ENCODE measurements around the gene C17orf107.
"Not testable (repeated sequence)": the region's sequence is repeated elsewhere in the genome, so short reads cannot be mapped to it uniquely, and the experiment has no call there.

Gene C17orf107

DNA sequence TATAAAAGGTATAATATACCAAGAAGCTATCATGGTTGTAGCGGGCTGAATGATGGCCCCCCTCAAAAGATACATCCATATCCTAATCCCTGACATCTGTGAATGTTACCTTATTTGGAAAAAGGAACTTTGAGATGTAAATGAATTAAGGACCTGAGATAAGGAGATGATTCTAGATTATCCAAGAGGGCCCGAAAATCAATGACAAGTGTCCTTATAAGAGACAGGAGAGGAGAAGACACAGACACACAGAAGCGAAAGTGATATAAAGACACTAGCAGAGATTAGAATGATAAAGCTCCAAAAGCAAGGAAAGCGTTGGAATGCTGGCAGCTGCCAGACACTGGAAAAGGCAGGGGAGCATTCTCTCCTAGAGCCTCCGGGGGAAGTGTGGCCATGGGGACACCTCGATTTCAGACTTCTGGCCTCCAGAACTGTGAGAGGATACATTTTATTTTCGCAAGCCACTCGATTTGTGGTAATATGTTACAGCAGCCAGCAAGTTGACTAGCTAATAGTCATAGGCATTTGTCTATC, 20.2 kb downstream of the C17orf107 start:
- no peak overlapping the region for H4K91ac ChIP-seq (ENCODE audit: low read depth, low read length, poor library complexity)
- no peak overlapping the region for H4K8ac ChIP-seq (ENCODE audit: low read depth, low read length)
- H3K18ac ChIP-seq (ENCODE audit: low read length), result no peak overlapping the region
- H2BK120ac ChIP-seq (ENCODE audit: low read depth, low read length), result no peak overlapping the region
- WGBS, 2 donors (ENCODE audit: extremely low coverage in 2 of 2, insufficient read length in 2 of 2, insufficient replicate concordance in 1 of 2), result no CpG with 5 or more reads among the region's 8 CpGs
- no peak overlapping the region for H3K14ac ChIP-seq (ENCODE audit: low read length)
- H3K9ac ChIP-seq (ENCODE audit: low read depth, low read length, poor library complexity), result no peak overlapping the region
- no peak overlapping the region for H3K23ac ChIP-seq (ENCODE audit: low read depth, low read length, poor library complexity)
- H3K4me3 ChIP-seq (ENCODE audit: low read length in 2 of 2), result no peak overlapping the region
- no peak for DNase-seq (ENCODE audit: low spot score)
- no peak overlapping the region for H2BK12ac ChIP-seq (ENCODE audit: low read length)
- no peaks in the 10 kb centered on the region for H3K36me3 ChIP-seq (replicated peaks in 1 of 2; ENCODE audit: control insufficient read depth in 2 of 2, insufficient read depth in 2 of 2, low read length in 2 of 2)
- H3K9me3 ChIP-seq (replicated peaks in 1 of 2; ENCODE audit: control insufficient read depth in 2 of 2, insufficient read depth in 1 of 2, low read depth in 1 of 2, low read length in 2 of 2), result no peaks in the 10 kb centered on the region
- no peak overlapping the region for H2BK15ac ChIP-seq (ENCODE audit: low read length)
- no peak overlapping the region for H2AK5ac ChIP-seq (ENCODE audit: low read depth, low read length)
- peak overlapping the region; percentile 52 for H2AFZ ChIP-seq (ENCODE audit: low read length)
- no peak overlapping the region for H2BK5ac ChIP-seq (ENCODE audit: low read length)
- no peak overlapping the region for H3K27ac ChIP-seq (replicated peaks; ENCODE audit: low read length)
- no peak overlapping the region for H3K4ac ChIP-seq (ENCODE audit: low read length)
- H3K27me3 ChIP-seq (ENCODE audit: control insufficient read depth in 3 of 3, insufficient read depth in 3 of 3, low read depth in 1 of 3, low read length in 3 of 3), result no peaks in the 10 kb centered on the region
- H3K4me2 ChIP-seq (ENCODE audit: insufficient read depth, low read length, poor library complexity, severe bottlenecking), result no peak overlapping the region
- no peaks in the 10 kb centered on the region for H3K4me1 ChIP-seq (ENCODE audit: control insufficient read depth in 2 of 2, insufficient read depth in 1 of 2, low read depth in 1 of 2, low read length in 2 of 2)
- H3K79me1 ChIP-seq (ENCODE audit: low read depth, low read length), result no peaks in the 10 kb centered on the region

DNA sequence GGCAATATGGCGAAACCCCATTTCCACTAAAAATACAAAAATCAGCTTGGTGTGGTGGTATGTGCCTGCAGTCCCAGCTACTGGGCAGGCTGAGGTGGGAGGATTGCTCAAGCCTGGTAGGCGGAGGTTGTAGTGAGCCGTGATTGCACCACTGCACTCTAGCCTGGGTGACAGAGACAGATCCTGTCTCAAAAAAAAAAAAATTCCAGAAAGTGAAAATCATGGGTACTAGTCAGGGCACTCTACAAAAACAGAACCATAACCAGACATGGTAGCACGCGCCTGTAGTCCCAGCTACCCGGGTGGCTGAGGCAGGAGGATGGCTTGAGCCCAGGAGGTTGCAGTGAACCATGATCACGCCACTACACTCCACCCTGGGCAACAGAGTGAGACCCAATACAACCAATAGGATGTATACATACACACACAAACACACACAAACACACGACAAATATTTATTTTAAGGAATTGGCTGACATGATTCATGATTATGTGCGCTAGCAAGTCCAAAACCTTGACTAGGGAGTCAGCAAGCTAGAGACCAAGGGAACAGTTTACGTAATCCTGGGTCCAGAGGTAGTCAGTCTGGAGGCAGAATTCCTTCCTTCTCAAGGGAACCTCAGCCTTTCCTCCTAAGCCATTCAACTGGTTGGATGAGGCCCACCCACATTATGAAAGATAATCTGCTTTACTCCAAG, 21.2 kb downstream of the C17orf107 start:
- no peak for DNase-seq (ENCODE audit: low spot score)
- Histone ChIP-seq H3K4me3 (ENCODE audit: low read length in 2 of 2) (no peak overlapping the region), H3K4me1 (ENCODE audit: control insufficient read depth in 2 of 2, insufficient read depth in 1 of 2, low read depth in 1 of 2, low read length in 2 of 2) (no peaks in the 10 kb centered on the region)

DNA sequence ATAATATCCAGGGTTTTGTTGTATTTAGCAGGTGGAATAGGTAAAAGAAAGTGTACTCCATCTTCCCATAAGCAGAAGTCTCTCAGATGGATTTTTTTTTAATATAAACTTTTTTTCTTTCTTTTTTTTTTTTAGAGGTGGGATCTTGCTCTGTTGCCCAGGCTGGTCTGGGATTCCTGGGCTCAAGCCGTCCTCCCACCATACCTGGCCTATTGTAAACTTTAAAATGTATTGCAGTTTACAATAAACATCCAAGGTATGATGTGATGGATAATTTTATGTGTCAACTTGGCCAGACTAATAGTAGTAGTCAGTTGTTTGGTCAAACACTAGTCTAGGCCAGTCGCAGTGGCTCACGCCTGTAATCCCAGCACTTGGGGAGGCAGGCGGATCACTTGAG, 22.0 kb downstream of the C17orf107 start:
- no peak for DNase-seq (ENCODE audit: low spot score)
- H3K27me3 ChIP-seq (ENCODE audit: control insufficient read depth in 3 of 3, insufficient read depth in 3 of 3, low read depth in 1 of 3, low read length in 3 of 3), result no peaks in the 10 kb centered on the region
- no peak overlapping the region for H3K23ac ChIP-seq (ENCODE audit: low read depth, low read length, poor library complexity)
- no peak overlapping the region for H3K18ac ChIP-seq (ENCODE audit: low read length)
- H4K8ac ChIP-seq (ENCODE audit: low read depth, low read length), result no peak overlapping the region
- no peaks in the 10 kb centered on the region for H3K79me1 ChIP-seq (ENCODE audit: low read depth, low read length)
- H2AFZ ChIP-seq (ENCODE audit: low read length), result no peak overlapping the region
- no peak overlapping the region for H2AK5ac ChIP-seq (ENCODE audit: low read depth, low read length)
- no peak overlapping the region for H3K4me2 ChIP-seq (ENCODE audit: insufficient read depth, low read length, poor library complexity, severe bottlenecking)
- H3K14ac ChIP-seq (ENCODE audit: low read length), result no peak overlapping the region
- no peaks in the 10 kb centered on the region for H3K9me3 ChIP-seq (replicated peaks in 1 of 2; ENCODE audit: control insufficient read depth in 2 of 2, insufficient read depth in 1 of 2, low read depth in 1 of 2, low read length in 2 of 2)
- H2BK12ac ChIP-seq (ENCODE audit: low read length), result no peak overlapping the region
- H2BK120ac ChIP-seq (ENCODE audit: low read depth, low read length), result no peak overlapping the region
- no peak overlapping the region for H2BK5ac ChIP-seq (ENCODE audit: low read length)
- no peak overlapping the region for H3K27ac ChIP-seq (replicated peaks; ENCODE audit: low read length)
- no CpG with 5 or more reads among the region's 4 CpGs for WGBS, 2 donors (ENCODE audit: extremely low coverage in 2 of 2, insufficient read length in 2 of 2, insufficient replicate concordance in 1 of 2)
- H3K36me3 ChIP-seq (replicated peaks in 1 of 2; ENCODE audit: control insufficient read depth in 2 of 2, insufficient read depth in 2 of 2, low read length in 2 of 2), result no peaks in the 10 kb centered on the region
- no peak overlapping the region for H3K9ac ChIP-seq (ENCODE audit: low read depth, low read length, poor library complexity)
- no peak overlapping the region for H3K4ac ChIP-seq (ENCODE audit: low read length)
- H3K4me3 ChIP-seq (ENCODE audit: low read length in 2 of 2), result no peak overlapping the region
- H3K4me1 ChIP-seq (ENCODE audit: control insufficient read depth in 2 of 2, insufficient read depth in 1 of 2, low read depth in 1 of 2, low read length in 2 of 2), result no peaks in the 10 kb centered on the region
- no peak overlapping the region for H2BK15ac ChIP-seq (ENCODE audit: low read length)
- no peak overlapping the region for H4K91ac ChIP-seq (ENCODE audit: low read depth, low read length, poor library complexity)

More for the DNA sequence above, 21.2 kb downstream of the C17orf107 start:
- no peak overlapping the region for H3K18ac ChIP-seq (ENCODE audit: low read length)
- H2AK5ac ChIP-seq (ENCODE audit: low read depth, low read length), result no peak overlapping the region
- no peak overlapping the region for H2BK15ac ChIP-seq (ENCODE audit: low read length)
- no peak overlapping the region for H3K4ac ChIP-seq (ENCODE audit: low read length)
- H3K36me3 ChIP-seq (replicated peaks in 1 of 2; ENCODE audit: control insufficient read depth in 2 of 2, insufficient read depth in 2 of 2, low read length in 2 of 2), result no peaks in the 10 kb centered on the region
- H3K27ac ChIP-seq (replicated peaks; ENCODE audit: low read length), result no peak overlapping the region
- no peak overlapping the region for H2AFZ ChIP-seq (ENCODE audit: low read length)
- H3K27me3 ChIP-seq (ENCODE audit: control insufficient read depth in 3 of 3, insufficient read depth in 3 of 3, low read depth in 1 of 3, low read length in 3 of 3), result no peaks in the 10 kb centered on the region
- H3K9me3 ChIP-seq (replicated peaks in 1 of 2; ENCODE audit: control insufficient read depth in 2 of 2, insufficient read depth in 1 of 2, low read depth in 1 of 2, low read length in 2 of 2), result no peaks in the 10 kb centered on the region
- WGBS, 2 donors (ENCODE audit: extremely low coverage in 2 of 2, insufficient read length in 2 of 2, insufficient replicate concordance in 1 of 2), result no CpG with 5 or more reads among the region's 10 CpGs
- H3K23ac ChIP-seq (ENCODE audit: low read depth, low read length, poor library complexity), result no peak overlapping the region
- no peak overlapping the region for H2BK120ac ChIP-seq (ENCODE audit: low read depth, low read length)
- H3K14ac ChIP-seq (ENCODE audit: low read length), result no peak overlapping the region
- no peak overlapping the region for H4K91ac ChIP-seq (ENCODE audit: low read depth, low read length, poor library complexity)
- no peak overlapping the region for H3K4me2 ChIP-seq (ENCODE audit: insufficient read depth, low read length, poor library complexity, severe bottlenecking)
- no peak overlapping the region for H2BK5ac ChIP-seq (ENCODE audit: low read length)
- H2BK12ac ChIP-seq (ENCODE audit: low read length), result no peak overlapping the region
- no peak overlapping the region for H4K8ac ChIP-seq (ENCODE audit: low read depth, low read length)
- H3K9ac ChIP-seq (ENCODE audit: low read depth, low read length, poor library complexity), result no peak overlapping the region
- H3K79me1 ChIP-seq (ENCODE audit: low read depth, low read length), result no peaks in the 10 kb centered on the region

DNA sequence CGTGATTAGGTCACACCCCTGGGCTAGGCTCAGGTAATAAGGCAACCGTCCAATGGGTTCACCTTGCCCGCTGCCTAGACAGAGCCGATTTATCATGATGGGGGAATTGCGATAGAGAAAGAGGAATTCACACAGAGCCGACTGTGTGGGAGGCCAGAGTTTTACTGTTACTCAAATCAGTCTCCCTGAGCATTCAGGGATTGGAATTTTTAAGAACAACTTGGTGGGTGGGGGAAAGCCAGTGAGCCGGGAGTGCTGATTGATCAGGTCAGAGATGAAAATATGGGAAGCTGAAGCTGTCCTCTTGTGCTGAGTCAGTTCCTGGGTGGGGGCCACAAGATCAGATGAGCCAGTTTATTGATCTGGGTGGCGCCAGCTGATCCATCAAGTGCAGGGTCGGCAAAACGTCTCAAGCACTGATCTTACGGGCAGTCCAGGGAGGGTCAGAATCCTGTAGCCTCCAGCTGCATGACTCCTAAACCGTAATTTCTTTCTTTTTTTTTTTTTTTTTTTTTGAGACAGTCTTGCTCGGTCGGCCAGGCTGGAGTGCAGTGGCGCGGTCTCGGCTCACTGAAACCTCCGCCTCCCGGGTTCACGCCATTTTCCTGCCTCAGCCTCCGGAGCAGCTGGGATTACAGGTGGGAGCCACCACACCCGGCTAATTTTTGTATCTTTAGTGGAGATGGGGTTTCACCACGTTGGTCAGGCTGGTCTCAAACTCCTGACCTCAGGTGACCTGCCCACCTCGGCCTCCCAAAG, 27.4 kb downstream of the C17orf107 start:
- H2BK120ac ChIP-seq (ENCODE audit: low read depth, low read length); H3K9me3 ChIP-seq (replicated peaks in 1 of 2; ENCODE audit: control insufficient read depth in 2 of 2, insufficient read depth in 1 of 2, low read depth in 1 of 2, low read length in 2 of 2); H2BK5ac ChIP-seq (ENCODE audit: low read length); H3K4me3 ChIP-seq (ENCODE audit: low read length in 2 of 2); H3K27ac ChIP-seq (replicated peaks; ENCODE audit: low read length); H4K8ac ChIP-seq (ENCODE audit: low read depth, low read length); H3K27me3 ChIP-seq (ENCODE audit: control insufficient read depth in 3 of 3, insufficient read depth in 3 of 3, low read depth in 1 of 3, low read length in 3 of 3); H2BK15ac ChIP-seq (ENCODE audit: low read length); H3K23ac ChIP-seq (ENCODE audit: low read depth, low read length, poor library complexity); H3K79me1 ChIP-seq (ENCODE audit: low read depth, low read length); H3K36me3 ChIP-seq (replicated peaks in 1 of 2; ENCODE audit: control insufficient read depth in 2 of 2, insufficient read depth in 2 of 2, low read length in 2 of 2); H3K9ac ChIP-seq (ENCODE audit: low read depth, low read length, poor library complexity); H3K4me1 ChIP-seq (ENCODE audit: control insufficient read depth in 2 of 2, insufficient read depth in 1 of 2, low read depth in 1 of 2, low read length in 2 of 2); H3K4me2 ChIP-seq (ENCODE audit: insufficient read depth, low read length, poor library complexity, severe bottlenecking); H3K18ac ChIP-seq (ENCODE audit: low read length); H2AK5ac ChIP-seq (ENCODE audit: low read depth, low read length); H3K14ac ChIP-seq (ENCODE audit: low read length); H2AFZ ChIP-seq (ENCODE audit: low read length); DNase-seq (ENCODE audit: low spot score); H3K4ac ChIP-seq (ENCODE audit: low read length); H2BK12ac ChIP-seq (ENCODE audit: low read length); H4K91ac ChIP-seq (ENCODE audit: low read depth, low read length, poor library complexity): not testable (repeated sequence)
- WGBS, 2 donors (ENCODE audit: extremely low coverage in 2 of 2, insufficient read length in 2 of 2, insufficient replicate concordance in 1 of 2), result no CpG with 5 or more reads among the region's 24 CpGs
